Measurements from ENCODE around the gene KLF8.

The KLF8 gene

DNA sequence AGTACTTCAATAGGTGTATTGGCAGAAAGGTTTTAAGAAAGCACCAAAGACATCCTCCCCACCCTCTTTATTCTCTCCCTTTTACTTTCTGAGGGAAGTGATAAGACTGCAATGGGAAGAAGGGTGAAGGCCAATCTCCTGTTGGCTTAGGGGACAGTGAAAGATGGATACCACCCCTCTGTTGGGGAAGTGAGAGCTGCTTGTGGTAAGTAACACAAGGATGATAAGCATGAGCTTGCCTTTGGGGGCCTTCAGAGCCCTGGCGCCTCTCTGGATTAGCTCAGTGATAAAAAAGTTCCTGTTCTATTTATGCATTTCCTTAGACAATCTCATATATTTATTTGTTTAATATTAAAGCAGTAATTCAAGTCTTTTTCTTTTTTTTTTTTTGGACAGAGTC, 5.2 kb upstream of the KLF8 start:
- DNase-seq (ENCODE audit: extremely low read depth, low read depth): no peak
- no peak overlapping the region for H3K4me3 ChIP-seq (replicated peaks; ENCODE audit: low read depth, low read length)
- TF ChIP-seq CTCF (IDR thresholded peaks at IDR 0.05; ENCODE audit: low read depth, low read length, missing control alignments): no peak

- TF ChIP-seq CTCF (IDR thresholded peaks at IDR 0.05; ENCODE audit: low read depth, low read length, missing control alignments): no peak
- DNase-seq (ENCODE audit: extremely low read depth, low read depth): no peak
- no peak overlapping the region for H3K4me3 ChIP-seq (replicated peaks; ENCODE audit: low read depth, low read length)
These were observed 3.2 kb upstream of the KLF8 start for GRCh38 chrX:56228914-56229313.

DNA sequence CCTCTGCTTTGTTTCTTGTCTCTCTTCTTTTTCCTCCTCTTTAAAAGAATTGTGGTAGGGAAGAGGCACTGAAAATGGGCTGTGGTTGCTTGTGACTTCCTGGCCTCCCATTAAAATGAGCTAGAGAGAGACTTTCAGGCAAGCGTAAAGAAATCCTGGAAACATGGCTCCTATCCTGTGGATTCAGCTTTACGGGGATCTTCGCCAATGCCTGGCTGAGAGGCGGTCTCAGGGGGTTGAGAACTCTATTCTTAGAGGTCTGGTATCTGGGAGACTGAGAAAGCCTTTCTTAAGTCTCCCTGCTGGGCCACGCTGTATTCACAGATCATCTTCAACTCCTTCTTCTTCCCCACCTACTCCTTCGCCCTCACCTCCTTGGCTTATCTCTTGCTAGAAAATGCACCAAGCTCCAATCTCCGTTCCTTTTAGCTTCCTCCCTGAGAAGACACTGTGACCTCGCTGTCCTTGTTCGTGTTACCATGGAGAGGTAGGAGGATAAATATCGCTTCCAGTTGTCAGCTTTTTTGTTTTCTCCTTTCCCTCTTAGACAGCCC, 542 bp upstream of the KLF8 start:
- no peak overlapping the region for H3K4me3 ChIP-seq (replicated peaks; ENCODE audit: low read depth, low read length)
- no peak for DNase-seq (ENCODE audit: extremely low read depth, low read depth)
- no peak for TF ChIP-seq CTCF (IDR thresholded peaks at IDR 0.05; ENCODE audit: low read depth, low read length, missing control alignments)

GRCh38 chrX:56233100-56233499, 944 bp downstream of the KLF8 start:
- DNase-seq (ENCODE audit: extremely low read depth, low read depth): no peak
- no peak overlapping the region for H3K4me3 ChIP-seq (replicated peaks; ENCODE audit: low read depth, low read length)
- no peak for TF ChIP-seq CTCF (IDR thresholded peaks at IDR 0.05; ENCODE audit: low read depth, low read length, missing control alignments)

DNA sequence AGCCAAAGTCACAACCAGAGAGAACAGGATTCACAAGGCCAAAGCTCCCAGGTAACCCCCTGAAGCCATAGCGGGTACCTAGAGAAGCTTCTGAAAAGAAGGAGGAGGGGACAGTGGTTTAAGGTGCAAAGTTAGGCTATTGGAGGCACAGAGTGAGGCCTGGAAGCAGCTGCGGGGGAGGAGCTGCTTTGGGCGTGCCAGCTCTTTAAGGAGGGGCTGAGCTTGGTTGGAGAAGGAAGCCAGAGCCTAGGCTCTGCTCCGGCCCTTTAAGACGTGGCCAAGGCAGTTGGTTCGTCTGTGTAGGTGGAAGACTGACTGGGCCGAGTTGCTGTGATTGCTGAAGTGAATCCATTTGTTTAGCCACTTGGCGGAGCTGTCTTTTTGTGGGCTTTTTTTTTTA, 1.5 kb downstream of the KLF8 start:
- DNase-seq (ENCODE audit: extremely low read depth, low read depth): no peak
- no peak for TF ChIP-seq CTCF (IDR thresholded peaks at IDR 0.05; ENCODE audit: low read depth, low read length, missing control alignments)
- no peak overlapping the region for H3K4me3 ChIP-seq (replicated peaks; ENCODE audit: low read depth, low read length)

- no peak overlapping the region for H3K4me3 ChIP-seq (replicated peaks; ENCODE audit: low read depth, low read length)
- peak; percentile 1 for DNase-seq (ENCODE audit: extremely low read depth, low read depth)
These were observed 16.3 kb downstream of the KLF8 start for GRCh38 chrX:56248492-56248891.

More at GRCh38 chrX:56248492-56248891, 16.3 kb downstream of the KLF8 start:
- peak; percentile 44 for TF ChIP-seq CTCF (IDR thresholded peaks at IDR 0.05; ENCODE audit: low read depth, low read length, missing control alignments)
